Prostate gland (tissue), 2 donors: ENCODE measurements around the gene C2orf49.

Source experiments
- CTCF ChIP-seq, 4 experiments: fragments of 200-600 bp in 2 of 4; fragments of 450-650 bp in 2 of 4; sonication (generic) in 2 of 4; IDR thresholded peaks; 1 replicate in 3 of 4; 2 replicates in 1 of 4; pipeline ENCODE4 v1.5.1; 2016 to 2019; ENCODE audit warnings: antibody characterized with exemption in 4 of 4, mild to moderate bottlenecking in 2 of 4, moderate library complexity in 2 of 4
- POLR2A ChIP-seq: fragments of 450-650 bp; IDR thresholded peaks from one replicate; pipeline ENCODE4 v1.6.1; 2016; ENCODE audit warnings: antibody characterized with exemption, mild to moderate bottlenecking
- POLR2AphosphoS5 ChIP-seq: sonication (generic); formaldehyde crosslinking; IDR thresholded peaks from one replicate; pipeline ENCODE4 v1.6.1; 2017; ENCODE audit warnings: antibody characterized with exemption

- TF ChIP-seq CTCF (IDR thresholded peaks at IDR 0.05) (no peak), POLR2AphosphoS5 (peak; percentile 39), POLR2A (no peak)
Observed at GRCh38 chr2:105373344-105373781, 36.0 kb downstream of the C2orf49 start.
